ENCODE results near the gene GAA.

Gene GAA

DNA sequence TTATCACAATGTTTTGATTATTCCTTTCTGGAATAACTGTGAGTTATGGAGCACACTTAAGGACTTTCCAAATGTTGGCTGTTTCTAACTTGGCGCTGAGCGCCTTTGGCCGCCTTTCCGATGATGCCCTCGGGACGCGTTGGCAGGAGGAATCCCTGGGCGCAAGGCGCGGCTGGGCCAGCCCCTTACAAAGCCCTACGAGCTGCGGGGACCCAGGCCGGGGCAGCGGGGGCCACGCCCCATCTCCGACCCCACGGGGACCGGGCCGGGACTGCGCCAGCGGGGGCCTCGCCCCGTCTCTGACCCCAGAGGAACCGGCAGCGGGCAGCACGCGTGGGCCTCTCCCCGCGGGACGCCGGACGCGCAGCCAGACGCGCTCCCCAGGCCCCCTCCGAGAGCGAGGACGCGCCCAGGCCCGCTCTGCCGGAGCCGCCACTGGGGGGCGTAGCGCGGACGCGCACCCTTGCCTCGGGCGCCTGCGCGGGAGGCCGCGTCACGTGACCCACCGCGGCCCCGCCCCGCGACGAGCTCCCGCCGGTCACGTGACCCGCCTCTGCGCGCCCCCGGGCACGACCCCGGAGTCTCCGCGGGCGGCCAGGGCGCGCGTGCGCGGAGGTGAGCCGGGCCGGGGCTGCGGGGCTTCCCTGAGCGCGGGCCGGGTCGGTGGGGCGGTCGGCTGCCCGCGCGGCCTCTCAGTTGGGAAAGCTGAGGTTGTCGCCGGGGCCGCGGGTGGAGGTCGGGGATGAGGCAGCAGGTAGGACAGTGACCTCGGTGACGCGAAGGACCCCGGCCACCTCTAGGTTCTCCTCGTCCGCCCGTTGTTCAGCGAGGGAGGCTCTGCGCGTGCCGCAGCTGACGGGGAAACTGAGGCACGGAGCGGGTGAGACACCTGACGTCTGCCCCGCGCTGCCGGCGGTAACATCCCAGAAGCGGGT, at the start of gene GAA:
GAA (plus strand) TSS at position 571 of the 935 bp plus-strand sequence. CDS start 3,006 bp downstream, outside the sequence.
- H3K4me1 Mint-ChIP-seq, result peaks cover 31% of the 10 kb centered on the region
- peak within 1 kb of the TSS; percentile 91 for H3K4me3 Mint-ChIP-seq
- H3K27me3 Mint-ChIP-seq, result peaks cover 22% of the 10 kb centered on the region
- peak within 1 kb of the TSS; percentile 90 for H3K27ac Mint-ChIP-seq
- H3K9me3 Mint-ChIP-seq, result no peaks in the 10 kb centered on the region
- peaks cover 5% of the 10 kb centered on the region for H3K36me3 Mint-ChIP-seq
- peak; percentile 89 for ATAC-seq

GRCh38 chr17:80051681-80052080, 49.7 kb upstream of the GAA start:
- no peak for ATAC-seq
- H3K36me3 Mint-ChIP-seq, result no peaks in the 10 kb centered on the region
- no peak overlapping the region for H3K4me3 Mint-ChIP-seq
- H3K27ac Mint-ChIP-seq, result no peak overlapping the region
- H3K27me3 Mint-ChIP-seq, result peaks cover 13% of the 10 kb centered on the region
- no peaks in the 10 kb centered on the region for H3K9me3 Mint-ChIP-seq
- H3K4me1 Mint-ChIP-seq, result no peaks in the 10 kb centered on the region

DNA sequence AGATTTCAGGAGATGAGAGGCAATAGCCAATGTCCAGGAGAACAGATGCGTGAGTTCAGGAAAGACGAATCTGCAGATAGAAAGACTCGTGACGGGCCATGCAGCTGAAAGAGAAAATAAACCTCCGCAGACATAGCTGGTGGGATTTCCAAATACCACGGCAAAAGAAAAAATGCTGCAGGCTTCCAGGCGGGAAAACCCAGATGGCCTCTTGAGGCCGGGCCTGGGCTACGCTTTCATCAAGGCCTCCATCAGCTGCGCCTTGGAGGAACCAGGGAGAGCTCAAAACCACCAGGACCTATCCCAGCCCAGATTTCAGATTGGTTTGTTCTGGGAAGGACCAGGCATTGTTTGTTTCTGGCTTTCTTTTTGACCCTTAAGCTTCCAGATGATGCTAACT, 48.3 kb upstream of the GAA start:
- no peaks in the 10 kb centered on the region for H3K4me1 Mint-ChIP-seq
- no peaks in the 10 kb centered on the region for H3K36me3 Mint-ChIP-seq
- peaks cover 10% of the 10 kb centered on the region for H3K27me3 Mint-ChIP-seq
- H3K9me3 Mint-ChIP-seq, result no peaks in the 10 kb centered on the region
- ATAC-seq, result no peak
- H3K27ac Mint-ChIP-seq, result no peak overlapping the region
- no peak overlapping the region for H3K4me3 Mint-ChIP-seq

DNA sequence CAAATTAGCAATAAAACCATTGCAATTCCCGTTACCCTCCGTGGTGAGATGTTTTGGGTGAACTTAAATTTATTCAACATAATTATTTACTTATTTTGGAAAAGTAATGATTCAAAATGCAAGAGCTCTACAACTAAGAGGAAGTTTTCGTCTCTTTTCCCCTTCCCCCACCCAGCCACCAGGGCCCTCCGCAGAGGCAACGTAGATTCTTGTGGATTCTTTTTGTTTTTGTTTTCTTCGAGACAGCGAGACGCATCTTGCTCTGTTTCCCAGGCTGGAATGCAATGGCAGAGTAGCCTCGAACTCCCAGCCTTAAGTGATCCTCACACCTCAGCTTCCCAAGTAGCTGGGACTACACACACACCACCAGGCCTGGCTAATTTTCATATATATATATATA, 45.8 kb upstream of the GAA start:
- no peaks in the 10 kb centered on the region for H3K4me1 Mint-ChIP-seq
- no peak for ATAC-seq
- H3K4me3 Mint-ChIP-seq, result no peak overlapping the region

DNA sequence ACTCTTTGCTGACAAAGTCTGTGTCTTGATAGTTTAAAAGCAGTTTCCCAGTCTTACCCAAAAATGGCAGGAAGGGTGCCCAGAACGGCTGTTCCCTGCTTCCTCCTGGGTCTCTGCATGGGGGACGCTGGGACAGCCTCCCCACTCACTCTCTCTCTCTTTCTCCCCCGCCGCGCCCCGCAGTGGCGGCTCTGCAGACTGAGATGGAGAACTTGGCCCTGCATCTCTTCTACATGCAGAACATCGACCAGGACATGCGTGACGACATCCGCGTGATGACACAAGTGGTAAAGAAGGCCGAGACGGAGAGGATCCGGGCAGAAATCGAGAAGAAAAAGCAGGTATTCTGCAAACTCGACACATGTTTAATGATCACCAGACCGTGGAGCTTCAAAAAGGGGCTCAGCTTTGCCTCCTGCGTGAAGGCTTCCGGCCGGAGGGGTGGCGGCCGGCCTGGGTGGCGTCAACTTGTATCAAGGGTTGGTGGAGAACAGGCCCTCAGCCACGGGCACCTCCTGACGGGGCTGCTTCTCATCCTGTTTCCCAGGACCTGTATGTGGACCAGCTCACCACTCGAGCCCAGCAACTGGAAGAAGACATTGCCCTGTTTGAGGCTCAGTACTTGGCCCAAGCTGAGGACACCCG, 42.9 kb upstream of the GAA start:
- Mint-ChIP-seq H3K27ac (no peak overlapping the region), H3K36me3 (no peaks in the 10 kb centered on the region), H3K4me1 (no peaks in the 10 kb centered on the region), H3K9me3 (no peaks in the 10 kb centered on the region), H3K27me3 (no peaks in the 10 kb centered on the region), H3K4me3 (no peak overlapping the region)
- ATAC-seq, result no peak

More for the DNA sequence above, 45.8 kb upstream of the GAA start:
- Mint-ChIP-seq H3K27me3 (no peaks in the 10 kb centered on the region), H3K9me3 (no peaks in the 10 kb centered on the region), H3K27ac (no peak overlapping the region), H3K36me3 (no peaks in the 10 kb centered on the region)

- no peaks in the 10 kb centered on the region for H3K36me3 Mint-ChIP-seq
- H3K4me1 Mint-ChIP-seq, result no peaks in the 10 kb centered on the region
- peaks cover 12% of the 10 kb centered on the region for H3K27me3 Mint-ChIP-seq
- no peak overlapping the region for H3K27ac Mint-ChIP-seq
- no peak for ATAC-seq
- no peaks in the 10 kb centered on the region for H3K9me3 Mint-ChIP-seq
- H3K4me3 Mint-ChIP-seq, result no peak overlapping the region
These were observed 40.7 kb upstream of the GAA start for GRCh38 chr17:80060644-80061043.

DNA sequence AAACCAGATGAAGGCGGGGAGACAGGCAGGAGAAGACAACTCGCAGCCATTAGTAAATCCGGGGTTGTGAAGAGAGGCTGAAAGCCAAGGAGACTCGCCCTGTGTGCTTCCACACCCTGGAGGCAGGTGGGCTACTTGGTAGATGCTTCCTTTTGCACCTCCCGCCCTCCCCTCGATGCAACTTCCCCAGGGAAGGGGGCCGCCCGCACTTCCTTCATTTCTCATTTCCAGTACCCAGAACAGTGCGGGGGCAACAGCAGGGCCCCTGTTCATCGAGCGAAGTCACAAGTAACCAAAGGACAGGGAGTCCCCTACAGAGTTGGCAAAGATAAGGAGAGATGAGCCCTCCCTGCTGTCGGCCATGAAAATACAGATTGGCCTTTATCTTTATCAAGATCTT, 40.0 kb upstream of the GAA start:
- Mint-ChIP-seq H3K4me1 (no peaks in the 10 kb centered on the region), H3K36me3 (no peaks in the 10 kb centered on the region), H3K27me3 (peaks cover 19% of the 10 kb centered on the region), H3K27ac (no peak overlapping the region), H3K9me3 (no peaks in the 10 kb centered on the region), H3K4me3 (no peak overlapping the region)
- ATAC-seq, result no peak

DNA sequence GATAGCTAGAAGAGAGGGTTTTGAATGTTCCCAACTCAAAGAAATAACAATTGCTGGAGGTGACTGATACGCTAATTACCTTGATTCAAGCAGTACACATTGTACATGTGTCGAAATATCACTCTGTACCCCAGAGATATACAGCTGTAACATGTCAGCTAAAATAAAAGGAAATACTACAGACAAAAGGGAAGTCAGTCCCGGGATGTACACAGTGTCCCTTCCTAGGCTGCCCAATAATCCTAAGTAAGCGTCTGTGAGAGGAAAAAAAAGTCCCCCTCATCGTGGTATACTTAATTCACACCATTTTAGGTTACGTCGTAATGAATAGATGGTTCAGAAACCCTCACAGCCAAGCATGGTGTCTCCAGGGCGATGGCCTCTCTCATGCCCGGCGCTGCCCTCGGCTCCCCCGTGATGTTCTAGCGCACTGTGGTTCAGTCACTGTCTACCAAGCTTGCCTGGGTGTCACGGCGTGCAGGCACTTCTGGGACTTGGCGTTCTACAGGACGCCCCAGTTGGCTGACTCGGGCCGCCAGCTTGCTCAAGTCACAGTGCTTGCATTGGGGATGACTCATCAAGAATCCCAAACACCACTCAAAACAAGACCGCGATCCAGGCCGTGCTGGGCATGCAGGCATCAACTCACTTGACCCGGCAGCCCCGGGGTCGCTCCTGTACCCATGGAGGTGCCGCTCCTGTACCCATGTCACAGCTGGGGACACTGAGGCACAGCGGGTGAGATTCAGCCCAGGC, 37.4 kb upstream of the GAA start:
- ATAC-seq, result no peak

GRCh38 chr17:80064696-80065095, 36.7 kb upstream of the GAA start:
- Mint-ChIP-seq H3K27me3 (peaks cover 41% of the 10 kb centered on the region), H3K9me3 (no peaks in the 10 kb centered on the region), H3K4me1 (no peaks in the 10 kb centered on the region), H3K36me3 (no peaks in the 10 kb centered on the region), H3K4me3 (no peak overlapping the region), H3K27ac (no peak overlapping the region)
- no peak for ATAC-seq

More for the DNA sequence above, 37.4 kb upstream of the GAA start:
- no peaks in the 10 kb centered on the region for H3K4me1 Mint-ChIP-seq
- no peaks in the 10 kb centered on the region for H3K36me3 Mint-ChIP-seq
- H3K27ac Mint-ChIP-seq, result no peak overlapping the region
- no peak overlapping the region for H3K4me3 Mint-ChIP-seq
- peaks cover 34% of the 10 kb centered on the region for H3K27me3 Mint-ChIP-seq
- H3K9me3 Mint-ChIP-seq, result no peaks in the 10 kb centered on the region

- H3K4me1 Mint-ChIP-seq, result no peaks in the 10 kb centered on the region
- no peak overlapping the region for H3K27ac Mint-ChIP-seq
- H3K27me3 Mint-ChIP-seq, result peaks cover 47% of the 10 kb centered on the region
- H3K9me3 Mint-ChIP-seq, result no peaks in the 10 kb centered on the region
- ATAC-seq, result no peak
- no peaks in the 10 kb centered on the region for H3K36me3 Mint-ChIP-seq
- no peak overlapping the region for H3K4me3 Mint-ChIP-seq
These were observed 35.8 kb upstream of the GAA start for GRCh38 chr17:80065478-80066170.

DNA sequence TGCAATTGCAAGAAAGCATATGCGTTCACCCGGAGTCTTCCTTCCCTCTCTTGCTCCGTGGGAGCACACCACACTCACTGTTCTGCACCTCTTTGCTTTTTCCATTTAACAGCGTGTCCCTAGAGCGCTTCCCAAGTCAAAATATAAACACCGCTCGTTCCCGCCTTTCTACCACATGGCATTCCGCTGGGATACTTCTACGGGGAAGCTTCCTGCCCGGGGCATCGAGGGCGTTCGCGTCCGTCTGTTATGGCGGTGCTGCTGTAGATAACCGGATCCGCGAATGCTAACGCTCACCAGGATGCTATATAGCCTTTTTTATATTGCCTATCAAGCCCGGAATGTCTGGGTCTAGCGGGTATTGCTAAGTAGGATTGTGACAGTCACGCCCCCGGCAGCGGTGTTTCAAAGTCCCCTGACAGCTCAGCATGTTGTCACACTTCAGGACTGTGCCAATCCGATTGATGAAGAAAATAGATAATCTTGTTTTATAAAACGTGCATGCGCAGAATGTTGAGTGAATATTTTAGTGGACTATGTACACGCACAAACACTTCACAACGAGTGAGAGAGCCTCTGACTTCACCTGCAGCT, 33.9 kb upstream of the GAA start:
- H3K4me3 Mint-ChIP-seq, result no peak overlapping the region
- ATAC-seq, result no peak
- H3K27me3 Mint-ChIP-seq, result peaks cover 47% of the 10 kb centered on the region
- no peak overlapping the region for H3K27ac Mint-ChIP-seq
- no peaks in the 10 kb centered on the region for H3K9me3 Mint-ChIP-seq
- no peaks in the 10 kb centered on the region for H3K36me3 Mint-ChIP-seq
- no peaks in the 10 kb centered on the region for H3K4me1 Mint-ChIP-seq

- no peak overlapping the region for H3K27ac Mint-ChIP-seq
These were observed 32.8 kb upstream of the GAA start for GRCh38 chr17:80068301-80069222.

DNA sequence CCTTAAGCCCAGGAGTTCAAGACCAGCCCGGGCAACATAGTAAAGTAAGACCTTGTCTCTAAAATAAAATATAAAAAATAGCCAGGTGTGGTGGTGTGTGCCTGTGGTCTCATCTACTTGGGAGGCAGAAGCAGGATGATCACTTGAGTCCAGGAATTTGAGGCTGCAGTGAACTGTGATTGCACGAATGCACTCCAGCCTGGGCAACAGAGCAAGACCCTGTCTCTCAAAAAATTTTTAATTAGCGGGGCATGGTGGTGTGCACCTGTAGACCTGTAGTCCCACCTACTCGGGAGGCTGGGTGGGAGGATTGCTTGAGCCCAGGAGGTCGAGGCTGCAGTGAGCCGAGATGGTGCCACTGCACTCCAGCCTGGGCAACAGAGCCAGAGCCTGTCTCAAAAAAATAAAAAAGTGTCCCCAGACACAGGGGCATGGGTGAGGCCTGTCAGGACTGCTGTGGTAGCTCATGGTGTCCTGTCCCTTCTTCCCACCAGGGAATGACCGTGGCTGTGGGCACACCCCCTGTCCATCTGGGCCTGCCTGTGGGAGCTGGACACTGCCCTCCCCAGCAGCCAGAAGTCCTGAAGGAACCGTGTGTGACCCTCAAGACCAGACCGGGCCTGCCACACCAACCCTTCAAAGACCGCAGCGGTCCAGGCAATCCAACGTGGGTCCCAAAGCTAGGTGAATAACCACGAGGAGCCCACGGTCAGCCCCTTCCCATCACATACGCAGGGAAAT, 30.8 kb upstream of the GAA start:
- no peak for ATAC-seq
- Mint-ChIP-seq H3K4me1 (no peaks in the 10 kb centered on the region), H3K4me3 (no peak overlapping the region), H3K27me3 (peaks cover 50% of the 10 kb centered on the region), H3K9me3 (no peaks in the 10 kb centered on the region), H3K27ac (no peak overlapping the region), H3K36me3 (no peaks in the 10 kb centered on the region)

More at GRCh38 chr17:80068301-80069222, 32.8 kb upstream of the GAA start:
- H3K9me3 Mint-ChIP-seq, result no peaks in the 10 kb centered on the region
- peaks cover 50% of the 10 kb centered on the region for H3K27me3 Mint-ChIP-seq
- ATAC-seq, result no peak
- H3K36me3 Mint-ChIP-seq, result no peaks in the 10 kb centered on the region
- no peaks in the 10 kb centered on the region for H3K4me1 Mint-ChIP-seq
- no peak overlapping the region for H3K4me3 Mint-ChIP-seq

All from stimulated activated memory B cell treated with anti-CD40 and anti-IgM and Interleukin-4, amounts not matched to agents 10 μg/mL and 1 μg/mL and 100 μg/mL, for 72 hours (primary cell).